ENCODE data around the gene KRTAP5-3. TPM values are rescaled to one million over a fixed set of nuclear protein-coding genes. Genes with fewer than 3 reads are reported as not detected.
"Not testable (repeated sequence)": the region's sequence is repeated elsewhere in the genome, so short reads cannot be mapped to it uniquely, and the experiment has no call there.

The KRTAP5-3 gene
- total RNA-seq, 3 donors from 2014 or later, result not detected

DNA sequence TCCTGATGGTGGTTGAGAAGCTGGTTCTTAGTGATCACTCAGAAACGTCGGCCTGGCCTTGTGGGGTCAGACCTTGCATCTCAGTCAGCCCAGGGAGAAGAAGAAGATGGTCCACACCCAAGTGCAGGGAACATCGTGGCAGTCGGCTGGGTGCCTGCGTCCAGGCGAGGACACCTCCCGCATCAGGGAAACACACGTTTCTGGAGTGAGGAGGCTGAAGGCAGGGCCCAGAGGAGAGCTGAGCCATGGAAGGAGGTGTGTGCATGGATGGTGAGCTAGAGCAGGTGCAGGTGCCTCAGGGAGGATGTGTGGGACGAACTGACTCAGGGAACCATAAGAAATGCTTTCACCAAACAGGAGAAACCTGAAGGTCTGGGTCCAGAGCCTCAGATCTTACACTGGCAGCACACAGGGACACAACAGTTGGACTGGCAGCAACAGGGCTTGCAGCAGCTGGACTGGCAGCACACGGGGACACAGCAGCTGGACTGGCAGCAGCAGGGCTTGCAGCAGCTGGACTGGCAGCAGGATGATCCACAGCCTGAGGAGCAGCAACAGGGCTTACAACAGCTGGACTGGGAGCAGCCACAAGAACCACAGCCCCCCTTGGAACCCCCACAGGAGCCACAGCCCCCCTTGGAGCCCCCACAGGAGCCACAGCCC is 10.8 kb downstream of the KRTAP5-3 start:
- DNase-seq (no peak), ATAC-seq (no peak)
- no peak overlapping the region for H3K4me3 ChIP-seq
- intact Hi-C loops (cut with DNase I, micrococcal nuclease), result no loop called here
- H3K36me3 ChIP-seq (ENCODE audit: low read depth), result no peaks in the 10 kb centered on the region
- TF ChIP-seq, protein P1, sequence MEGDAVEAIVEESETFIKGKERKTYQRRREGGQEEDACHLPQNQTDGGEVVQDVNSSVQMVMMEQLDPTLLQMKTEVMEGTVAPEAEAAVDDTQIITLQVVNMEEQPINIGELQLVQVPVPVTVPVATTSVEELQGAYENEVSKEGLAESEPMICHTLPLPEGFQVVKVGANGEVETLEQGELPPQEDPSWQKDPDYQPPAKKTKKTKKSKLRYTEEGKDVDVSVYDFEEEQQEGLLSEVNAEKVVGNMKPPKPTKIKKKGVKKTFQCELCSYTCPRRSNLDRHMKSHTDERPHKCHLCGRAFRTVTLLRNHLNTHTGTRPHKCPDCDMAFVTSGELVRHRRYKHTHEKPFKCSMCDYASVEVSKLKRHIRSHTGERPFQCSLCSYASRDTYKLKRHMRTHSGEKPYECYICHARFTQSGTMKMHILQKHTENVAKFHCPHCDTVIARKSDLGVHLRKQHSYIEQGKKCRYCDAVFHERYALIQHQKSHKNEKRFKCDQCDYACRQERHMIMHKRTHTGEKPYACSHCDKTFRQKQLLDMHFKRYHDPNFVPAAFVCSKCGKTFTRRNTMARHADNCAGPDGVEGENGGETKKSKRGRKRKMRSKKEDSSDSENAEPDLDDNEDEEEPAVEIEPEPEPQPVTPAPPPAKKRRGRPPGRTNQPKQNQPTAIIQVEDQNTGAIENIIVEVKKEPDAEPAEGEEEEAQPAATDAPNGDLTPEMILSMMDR (IDR thresholded peaks at IDR 0.05), result no peak
- no peaks in the 10 kb centered on the region for H3K9me3 ChIP-seq
- H3K4me1 ChIP-seq (ENCODE audit: low read depth), result peaks cover 4% of the 10 kb centered on the region

DNA sequence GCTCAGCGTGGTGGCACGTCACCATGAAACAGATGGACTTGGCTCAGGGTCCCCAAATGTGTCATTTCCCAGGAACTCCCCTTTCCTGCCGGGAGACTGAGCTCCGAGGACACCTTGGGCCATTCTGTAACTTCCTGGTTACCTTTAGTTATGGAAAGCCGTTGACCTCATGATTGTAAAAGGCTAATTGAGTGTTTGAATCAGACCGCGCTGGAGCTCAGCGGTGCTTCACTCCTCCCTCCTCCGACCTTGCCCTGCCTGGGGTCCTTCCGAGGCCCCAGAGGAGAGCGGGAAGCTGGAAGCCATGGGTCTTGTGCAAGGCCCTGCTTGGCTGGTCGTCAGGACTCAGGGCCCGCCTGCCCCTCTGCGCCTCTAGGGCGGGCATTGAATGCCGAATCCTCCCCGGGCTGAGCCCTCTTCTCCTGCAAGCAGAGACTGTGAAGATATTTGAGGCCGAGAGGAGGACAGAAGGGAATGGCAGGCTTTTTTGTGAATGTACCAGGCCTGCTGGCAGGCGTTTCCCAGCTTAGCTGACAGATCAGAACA is 11.6 kb downstream of the KRTAP5-3 start:
- ATAC-seq (peak; percentile 89), DNase-seq (peak in 2 of 3 donors; percentile 28 to 58)
- intact Hi-C loops (cut with DNase I, micrococcal nuclease); H3K36me3 ChIP-seq (ENCODE audit: low read depth); H3K9me3 ChIP-seq; H3K4me3 ChIP-seq; H3K4me1 ChIP-seq (ENCODE audit: low read depth): not testable (repeated sequence)

DNA sequence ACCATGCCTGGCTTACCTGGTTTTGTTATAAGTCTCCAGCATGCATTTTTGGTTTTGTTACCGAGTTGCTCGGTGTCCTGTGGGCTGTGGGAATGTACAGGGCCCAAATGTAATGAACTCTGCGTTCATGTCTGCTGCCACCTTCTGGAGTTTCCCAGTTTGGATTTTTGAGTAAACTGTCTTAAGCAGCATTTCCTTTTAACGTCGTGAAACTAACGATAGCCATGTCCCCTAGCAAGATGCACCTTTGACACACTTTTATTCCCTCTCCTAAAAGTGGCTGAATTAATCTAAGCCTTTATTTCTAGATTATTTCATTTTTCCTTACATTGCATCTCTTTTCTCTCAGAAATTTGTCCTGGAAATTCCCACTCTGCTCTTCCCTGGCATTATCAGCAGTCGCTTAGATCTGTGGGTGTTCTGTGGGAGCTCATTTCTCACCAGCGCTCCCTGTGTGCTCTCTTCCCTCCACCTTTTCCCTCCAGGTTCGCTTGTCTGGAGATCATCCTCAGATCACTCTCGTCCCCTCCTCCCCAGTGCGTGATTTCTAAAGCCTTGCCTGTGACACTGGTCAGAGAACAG is 12.2 kb downstream of the KRTAP5-3 start:
- H3K36me3 ChIP-seq (ENCODE audit: low read depth); intact Hi-C loops (cut with DNase I, micrococcal nuclease); H3K9me3 ChIP-seq; H3K4me1 ChIP-seq (ENCODE audit: low read depth); H3K4me3 ChIP-seq: not testable (repeated sequence)
- ATAC-seq, result peak; percentile 65
- peak in 1 of 3 donors; percentile 41 for DNase-seq

DNA sequence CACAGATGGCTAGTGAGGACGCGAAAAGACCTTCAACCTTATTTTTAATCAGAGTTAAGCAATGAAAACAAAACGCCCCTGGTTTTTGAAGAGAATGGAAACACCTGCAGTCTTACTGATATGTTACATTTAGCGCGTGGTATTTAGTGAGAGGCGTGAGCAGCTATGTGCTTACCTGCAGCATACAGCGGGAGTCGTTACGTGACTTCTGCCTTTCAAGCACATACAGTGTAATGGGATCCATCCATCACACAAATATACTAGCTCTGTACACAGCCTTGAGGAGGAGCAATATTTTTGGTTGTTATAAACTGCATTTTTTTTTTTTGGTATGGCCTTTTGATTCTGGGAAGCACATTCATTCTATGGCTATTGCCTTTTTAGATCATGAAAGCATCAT is 15.6 kb downstream of the KRTAP5-3 start:
- peaks cover 10% of the 10 kb centered on the region for H3K4me1 ChIP-seq (ENCODE audit: low read depth)
- no peaks in the 10 kb centered on the region for H3K9me3 ChIP-seq
- H3K36me3 ChIP-seq (ENCODE audit: low read depth), result no peaks in the 10 kb centered on the region
- no peak for DNase-seq
- intact Hi-C loops (cut with DNase I, micrococcal nuclease), result no loop called here
- no peak for ATAC-seq
- TF ChIP-seq, protein P1 (IDR thresholded peaks at IDR 0.05), result no peak
- no peak overlapping the region for H3K4me3 ChIP-seq

DNA sequence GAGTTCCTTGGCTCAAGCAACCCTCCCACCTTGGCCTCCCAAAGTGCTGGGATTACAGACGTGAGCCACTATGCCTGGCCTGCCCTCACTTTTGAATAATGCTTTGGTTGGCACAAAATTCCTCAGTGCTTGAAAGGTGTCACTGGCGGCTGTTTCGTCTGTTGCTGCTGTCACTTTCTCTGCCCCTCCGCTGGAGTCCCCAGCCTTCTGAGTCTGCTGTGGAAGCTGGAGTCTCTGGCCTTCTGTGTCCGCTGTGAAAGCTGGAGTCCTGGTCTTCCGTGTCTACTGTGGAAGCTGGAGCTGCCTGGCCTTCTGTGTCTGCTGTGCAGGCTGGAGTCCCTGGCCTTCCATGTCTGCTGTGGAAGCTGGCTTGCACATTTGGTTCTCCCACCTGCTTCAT is 18.3 kb downstream of the KRTAP5-3 start:
- TF ChIP-seq, protein P1 (IDR thresholded peaks at IDR 0.05), result no peak
- DNase-seq, result no peak
- Histone ChIP-seq H3K9me3 (no peaks in the 10 kb centered on the region), H3K36me3 (ENCODE audit: low read depth) (no peaks in the 10 kb centered on the region), H3K4me1 (ENCODE audit: low read depth) (peaks cover 6% of the 10 kb centered on the region), H3K4me3 (no peak overlapping the region)
- ATAC-seq, result no peak
- intact Hi-C loops (cut with DNase I, micrococcal nuclease), result no loop called here

DNA sequence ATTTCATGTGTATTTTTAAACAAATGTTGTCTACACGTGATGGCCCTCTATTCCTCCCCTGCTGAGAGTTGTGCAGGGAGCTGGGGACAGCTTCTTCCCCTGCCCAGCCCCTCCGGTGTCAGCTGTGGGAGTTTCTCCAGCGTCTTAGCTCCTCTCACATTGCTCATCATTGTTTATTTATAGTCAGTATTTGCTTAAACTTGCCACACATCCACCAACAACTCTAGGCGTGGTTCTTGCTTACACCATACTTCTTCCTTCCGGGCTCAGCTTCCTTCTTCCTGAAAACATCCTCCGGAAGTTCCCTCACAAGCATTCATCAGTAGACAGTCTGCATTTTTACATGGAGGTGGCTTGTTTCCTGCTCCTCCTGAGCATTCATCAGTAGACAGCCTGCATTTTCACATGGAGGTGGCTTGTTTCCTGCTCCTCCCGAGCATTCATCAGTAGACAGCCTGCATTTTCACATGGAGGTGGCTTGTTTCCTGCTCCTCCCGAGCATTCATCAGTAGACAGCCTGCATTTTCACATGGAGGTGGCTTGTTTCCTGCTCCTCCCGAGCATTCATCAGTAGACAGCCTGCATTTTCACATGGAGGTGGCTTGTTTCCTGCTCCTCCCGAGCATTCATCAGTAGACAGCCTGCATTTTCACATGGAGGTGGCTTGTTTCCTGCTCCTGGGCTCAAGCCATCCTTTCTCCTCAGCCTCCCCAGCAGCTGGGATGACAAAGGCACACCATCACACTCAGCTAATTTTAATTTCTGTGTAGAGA is 18.9 kb downstream of the KRTAP5-3 start:
- intact Hi-C loops (cut with DNase I, micrococcal nuclease); H3K4me3 ChIP-seq; H3K4me1 ChIP-seq (ENCODE audit: low read depth); H3K36me3 ChIP-seq (ENCODE audit: low read depth); DNase-seq; H3K9me3 ChIP-seq: not testable (repeated sequence)
- peak; percentile 89 for ATAC-seq

DNA sequence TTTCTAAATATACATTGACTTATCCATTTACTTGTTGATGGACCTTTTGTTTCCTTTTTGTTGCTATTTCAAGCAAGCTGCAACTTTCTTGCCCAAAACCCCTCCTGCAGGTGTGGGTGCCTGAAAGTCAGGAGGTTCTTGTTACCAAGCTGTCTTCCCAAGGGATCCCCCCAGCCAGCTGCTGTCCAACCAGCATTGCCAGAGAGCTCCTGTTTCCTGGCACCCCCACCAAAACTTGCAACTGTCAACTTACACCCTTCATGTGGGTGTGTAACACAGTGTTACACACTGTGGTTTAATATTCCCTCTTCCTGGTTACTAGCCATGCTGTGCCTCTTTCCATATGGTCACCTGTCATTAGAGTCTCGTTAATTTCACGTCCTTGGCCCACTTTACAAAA is 21.6 kb downstream of the KRTAP5-3 start:
- Histone ChIP-seq H3K4me3 (no peak overlapping the region), H3K36me3 (ENCODE audit: low read depth) (no peaks in the 10 kb centered on the region), H3K9me3 (no peaks in the 10 kb centered on the region), H3K4me1 (ENCODE audit: low read depth) (peaks cover 6% of the 10 kb centered on the region)
- DNase-seq (no peak), ATAC-seq (peak; percentile 26)
- intact Hi-C loops (cut with DNase I, micrococcal nuclease), result no loop called here
- TF ChIP-seq, protein P1 (IDR thresholded peaks at IDR 0.05), result no peak

DNA sequence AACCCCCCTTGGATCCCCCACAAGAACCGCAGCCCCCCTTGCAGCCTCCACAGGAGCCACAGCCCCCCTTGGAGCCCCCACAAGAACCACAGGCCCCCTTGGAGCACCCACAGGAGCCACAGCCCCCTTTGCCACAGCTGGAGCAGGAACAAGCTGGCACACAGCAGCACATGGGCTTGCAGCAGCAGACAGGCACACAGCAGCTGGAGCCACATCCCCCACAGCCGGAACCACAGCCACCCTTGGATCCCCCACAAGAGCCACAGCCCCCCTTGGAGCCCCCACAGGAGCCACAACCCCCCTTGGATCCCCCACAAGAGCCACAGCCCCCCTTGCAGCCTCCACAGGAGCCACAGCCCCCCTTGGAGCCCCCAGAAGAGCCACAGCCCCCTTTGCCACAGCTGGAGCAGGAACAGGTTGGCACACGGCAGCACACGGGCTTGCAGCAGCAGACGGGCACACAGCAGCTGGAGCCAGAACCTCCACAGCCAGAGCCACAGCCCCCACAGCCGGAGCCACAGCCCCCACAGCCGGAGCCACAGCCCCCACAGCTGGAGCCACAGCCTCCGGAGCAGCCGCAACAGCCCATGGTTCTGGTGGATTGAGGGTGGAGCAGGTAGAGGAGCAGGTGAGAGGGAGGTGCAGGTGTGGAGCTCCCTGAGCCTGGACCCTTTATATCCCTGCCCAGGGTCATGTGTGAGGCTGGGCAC is 23.4 kb downstream of the KRTAP5-3 start, which contains the start of gene KRTAP5-1:
TSS of gene KRTAP5-1 (minus strand) at position 623 of the 710 bp plus-strand sequence. CDS start at position 589, 34 bp downstream.
- DNase-seq; intact Hi-C loops (cut with DNase I, micrococcal nuclease); H3K9me3 ChIP-seq; H3K36me3 ChIP-seq (ENCODE audit: low read depth); H3K4me3 ChIP-seq; H3K4me1 ChIP-seq (ENCODE audit: low read depth); ATAC-seq: not testable (repeated sequence)

DNA sequence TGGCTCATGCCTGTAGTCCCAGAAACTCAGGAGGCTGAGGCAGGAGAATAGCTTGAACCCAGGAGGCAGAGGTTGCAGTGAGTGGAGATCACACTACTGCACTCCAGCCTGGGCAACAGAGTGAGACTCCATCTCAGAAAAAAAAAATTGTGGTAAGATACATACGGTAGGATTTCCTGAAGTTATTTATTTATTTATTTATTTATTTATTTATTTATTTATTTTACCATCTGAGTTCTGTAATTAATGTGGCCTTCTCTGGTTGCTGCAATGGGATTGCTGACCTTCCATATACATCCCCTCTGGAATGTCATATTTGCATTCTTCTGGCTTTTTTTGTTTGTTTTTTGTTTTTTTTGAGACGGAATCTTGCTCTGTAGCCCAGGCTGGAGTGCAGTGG is 25.4 kb downstream of the KRTAP5-3 start:
- H3K4me3 ChIP-seq; H3K9me3 ChIP-seq; intact Hi-C loops (cut with DNase I, micrococcal nuclease); H3K4me1 ChIP-seq (ENCODE audit: low read depth); DNase-seq; ATAC-seq; H3K36me3 ChIP-seq (ENCODE audit: low read depth): not testable (repeated sequence)
